Right atrium auricular region (tissue), 2 donors: ENCODE results near the gene SIL1. TPM values are rescaled to one million over a fixed set of nuclear protein-coding genes. Genes with fewer than 3 reads are reported as not detected.

Experiments used
- DNase-seq: peaks from one replicate; pipeline ENCODE4 v3.0.0-alpha.2; 2019; ENCODE audit warnings: low spot score
- H3K27ac ChIP-seq, 2 donors: fragments of 200-600 bp; sonication (generic); 1 replicate in 1 of 2; 2 replicates in 1 of 2; pipeline ENCODE4 v1.5.1; 2016 to 2019
- H3K27me3 ChIP-seq, 2 donors: fragments of 200-600 bp; sonication (generic); one replicate each; pipeline versions ENCODE4 v1.5.1 to v1.6.0; 2017 to 2019
- H3K36me3 ChIP-seq: fragments of 200-600 bp; sonication (generic); one replicate; pipeline ENCODE4 v1.5.1; 2016
- H3K4me1 ChIP-seq, 2 donors: fragments of 200-600 bp; sonication (generic); one replicate each; pipeline versions ENCODE4 v1.5.1 to v1.6.0; 2017 to 2019
- H3K4me3 ChIP-seq, 2 donors: fragments of 200-600 bp; sonication (generic); 1 replicate in 1 of 2; 2 replicates in 1 of 2; pipeline ENCODE4 v1.5.1; 2017 to 2019; ENCODE audit warnings: mild to moderate bottlenecking in 1 of 2, moderate library complexity in 1 of 2
- H3K9me3 ChIP-seq, 2 donors: fragments of 200-600 bp; sonication (generic); one replicate each; pipeline ENCODE4 v1.5.1; 2019
- CTCF ChIP-seq, 2 donors: fragments of 200-600 bp; sonication (generic); IDR thresholded peaks; one replicate each; pipeline ENCODE4 v1.5.1; 2019; ENCODE audit warnings: antibody characterized with exemption in 2 of 2
- total RNA-seq, 2 donors: library from RNA; depleted of rRNA; stranded (reverse); fragments of >200 nt; gene quantifications; one replicate each; pipeline ENCODE4 v1.1.0, GENCODE V29; 2016

The SIL1 gene
- total RNA-seq, 2 donors from 2014 or later: 32.7 to 41.3 TPM

GRCh38 chr5:139108063-139108824 lies 89.9 kb downstream of the SIL1 start:
- H3K9me3 ChIP-seq: no peaks in the 10 kb centered on the region
- H3K27me3 ChIP-seq: no peaks in the 10 kb centered on the region
- peaks cover 0 to 44% of the 10 kb centered on the region in 2 donors for H3K4me1 ChIP-seq
- no peak for TF ChIP-seq CTCF (IDR thresholded peaks at IDR 0.05)
- no peak for DNase-seq
- no peak overlapping the region for H3K4me3 ChIP-seq
- no peaks in the 10 kb centered on the region for H3K36me3 ChIP-seq
- H3K27ac ChIP-seq: no peak overlapping the region

DNA sequence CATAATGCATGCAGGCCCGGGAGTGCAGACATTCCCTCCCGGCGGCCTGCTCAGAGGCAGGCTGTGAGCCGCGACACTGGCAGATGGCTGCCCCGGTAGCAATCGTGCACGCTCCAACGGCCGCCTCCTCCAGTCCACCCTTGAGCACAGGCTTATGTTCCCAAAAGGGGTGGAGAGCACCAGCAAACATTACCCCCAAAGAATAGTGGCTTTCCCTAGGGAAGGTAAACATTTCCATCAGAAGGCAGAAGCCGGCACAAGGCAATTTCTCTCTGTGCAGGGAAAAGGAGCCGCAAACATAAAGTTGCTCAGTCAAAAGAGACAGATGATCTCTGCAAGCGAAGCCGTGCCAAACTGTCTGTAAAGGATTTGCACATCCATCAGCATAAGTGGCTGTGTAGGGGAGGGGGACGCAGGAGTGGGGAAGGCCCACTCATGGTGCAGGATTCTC lies 92.5 kb downstream of the SIL1 start:
- no peaks in the 10 kb centered on the region for H3K36me3 ChIP-seq
- DNase-seq: no peak
- H3K4me3 ChIP-seq: no peak overlapping the region
- TF ChIP-seq CTCF (IDR thresholded peaks at IDR 0.05): no peak
- H3K27ac ChIP-seq: peak overlapping the region; percentile 70 to 71
- no peaks in the 10 kb centered on the region for H3K9me3 ChIP-seq
- no peaks in the 10 kb centered on the region for H3K27me3 ChIP-seq
- H3K4me1 ChIP-seq: peaks cover 0 to 44% of the 10 kb centered on the region in 2 donors

- DNase-seq: peak; percentile 72
- Histone ChIP-seq H3K4me3 (no peak overlapping the region), H3K4me1 (peaks cover 0 to 44% of the 10 kb centered on the region in 2 donors), H3K36me3 (no peaks in the 10 kb centered on the region), H3K27me3 (no peaks in the 10 kb centered on the region), H3K9me3 (no peaks in the 10 kb centered on the region), H3K27ac (peak overlapping the region; percentile 70 to 71)
- no peak for TF ChIP-seq CTCF (IDR thresholded peaks at IDR 0.05)
Observed at GRCh38 chr5:139104577-139105276, 93.4 kb downstream of the SIL1 start.

- no peak overlapping the region for H3K4me3 ChIP-seq
- no peak for TF ChIP-seq CTCF (IDR thresholded peaks at IDR 0.05)
- no peak overlapping the region for H3K27ac ChIP-seq
- H3K36me3 ChIP-seq: no peaks in the 10 kb centered on the region
- H3K4me1 ChIP-seq: peaks cover 0 to 42% of the 10 kb centered on the region in 2 donors
- no peak for DNase-seq
- no peaks in the 10 kb centered on the region for H3K27me3 ChIP-seq
- H3K9me3 ChIP-seq: no peaks in the 10 kb centered on the region
Observed at GRCh38 chr5:139103762-139104161, 94.4 kb downstream of the SIL1 start.

DNA sequence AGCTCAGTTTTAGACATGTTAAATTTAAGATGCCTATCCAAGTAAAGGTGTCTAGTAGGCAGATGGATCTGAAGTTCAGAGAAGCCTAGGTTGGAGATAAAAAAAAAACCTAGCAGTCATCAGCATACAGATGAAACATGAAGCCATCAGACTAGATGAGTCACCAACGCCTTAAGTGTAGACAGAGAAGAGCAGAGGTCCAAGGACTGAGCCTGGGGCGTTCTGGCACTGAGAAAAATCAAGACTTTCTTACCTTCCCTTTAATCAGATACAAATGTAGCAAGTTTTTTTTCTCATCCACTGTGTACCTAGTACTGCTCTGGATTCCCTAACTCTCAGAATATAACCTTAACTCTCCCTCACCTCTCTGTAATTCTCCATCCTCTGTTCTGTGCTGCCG lies 97.3 kb downstream of the SIL1 start:
- no peak for TF ChIP-seq CTCF (IDR thresholded peaks at IDR 0.05)
- Histone ChIP-seq H3K9me3 (no peaks in the 10 kb centered on the region), H3K27me3 (no peaks in the 10 kb centered on the region), H3K4me3 (no peak overlapping the region), H3K36me3 (no peaks in the 10 kb centered on the region), H3K27ac (no peak overlapping the region), H3K4me1 (peaks cover 0 to 23% of the 10 kb centered on the region in 2 donors)
- DNase-seq: no peak
